Endodermal cell (in vitro differentiated cells): ENCODE data around the gene SDK1. TPM values are rescaled to one million over a fixed set of nuclear protein-coding genes. Genes with fewer than 3 reads are reported as not detected.

ENCODE experiments used
- DNase-seq: peaks from one replicate; pipeline ENCODE4 v3.0.0-alpha.2; 2017
- H3K27ac ChIP-seq: 2 replicates; pipeline ENCODE4 v1.5.1; 2013; ENCODE audit warnings: mild to moderate bottlenecking, low read depth, low read length, moderate library complexity
- H3K27me3 ChIP-seq: 2 replicates; pipeline ENCODE4 v1.6.1; 2013; ENCODE audit warnings: mild to moderate bottlenecking, low read length, moderate library complexity; ENCODE audit not compliant: insufficient read depth, control insufficient read depth, poor library complexity, severe bottlenecking
- H3K36me3 ChIP-seq: 2 replicates; pipeline ENCODE4 v1.7.0; 2013; ENCODE audit warnings: mild to moderate bottlenecking, low read length, moderate library complexity; ENCODE audit not compliant: control insufficient read depth, insufficient read depth
- H3K4me1 ChIP-seq: one replicate; pipeline ENCODE4 v1.7.0; 2013; ENCODE audit warnings: low read length; ENCODE audit not compliant: control insufficient read depth, insufficient read depth
- H3K4me3 ChIP-seq: 2 replicates; pipeline ENCODE4 v1.5.1; 2013; ENCODE audit warnings: mild to moderate bottlenecking, low read length, moderate library complexity
- H3K9ac ChIP-seq: 2 replicates; pipeline ENCODE4 v1.6.1; 2013; ENCODE audit warnings: mild to moderate bottlenecking, low read length, moderate library complexity; ENCODE audit not compliant: poor library complexity, severe bottlenecking; ENCODE audit errors: extremely low read depth
- H3K9me3 ChIP-seq: 2 replicates; pipeline ENCODE4 v1.6.1; 2013; ENCODE audit warnings: mild to moderate bottlenecking, low read length, moderate library complexity; ENCODE audit not compliant: control insufficient read depth
- H3K27ac Mint-ChIP-seq: 2 replicates; pipeline ENCODE4 v1.8.0; 2020; ENCODE audit warnings: mixed read lengths
- H3K27me3 Mint-ChIP-seq: 2 replicates; pipeline ENCODE4 v1.8.0; 2021; ENCODE audit warnings: mild to moderate bottlenecking, mixed read lengths; ENCODE audit not compliant: insufficient read depth
- H3K36me3 Mint-ChIP-seq: 2 replicates; pipeline ENCODE4 v1.8.0; 2020; ENCODE audit warnings: low read depth, mixed read lengths
- H3K4me1 Mint-ChIP-seq: 2 replicates; pipeline ENCODE4 v1.8.0; 2020; ENCODE audit warnings: mixed read lengths
- H3K4me3 Mint-ChIP-seq: 2 replicates; pipeline ENCODE4 v1.8.0; 2020; ENCODE audit warnings: mild to moderate bottlenecking, moderate library complexity, mixed read lengths
- H3K9me3 Mint-ChIP-seq: 2 replicates; pipeline ENCODE4 v1.8.0; 2020; ENCODE audit warnings: mild to moderate bottlenecking, mixed read lengths
- WGBS, 2 experiments: methylation state at CpG; one replicate each; pipeline versions ENCODE4 v1.1.5 to v1.1.7; 2013; ENCODE audit warnings: missing lambda C conversion rate in 2 of 2, mixed read lengths in 1 of 2; ENCODE audit not compliant: insufficient coverage in 1 of 2, insufficient read length in 1 of 2; 5-methylcytosine and 5-hydroxymethylcytosine counted together
- total RNA-seq, 2 donors: library from RNA; stranded (reverse); fragmentation: NEBNext Ultra II Directional in 1 of 2; extraction: Animal tissue kit (Norgen Biotek cat#: 25700) in 1 of 2; gene quantifications; 2 replicates in 1 of 2; 3 replicates in 1 of 2; pipeline ENCODE4 v1.2.1, GENCODE V29; 2021
- TF ChIP-seq, protein P1 (sequence below): fragments of 200-600 bp; sonication (generic); conservative IDR thresholded peaks from 2 replicates; pipeline ENCODE4 v1.5.0; 2021; ENCODE audit warnings: antibody characterized with exemption, mild to moderate bottlenecking

Gene SDK1
- total RNA-seq, 2 donors from 2014 or later = 22.7 to 23.1 TPM

DNA sequence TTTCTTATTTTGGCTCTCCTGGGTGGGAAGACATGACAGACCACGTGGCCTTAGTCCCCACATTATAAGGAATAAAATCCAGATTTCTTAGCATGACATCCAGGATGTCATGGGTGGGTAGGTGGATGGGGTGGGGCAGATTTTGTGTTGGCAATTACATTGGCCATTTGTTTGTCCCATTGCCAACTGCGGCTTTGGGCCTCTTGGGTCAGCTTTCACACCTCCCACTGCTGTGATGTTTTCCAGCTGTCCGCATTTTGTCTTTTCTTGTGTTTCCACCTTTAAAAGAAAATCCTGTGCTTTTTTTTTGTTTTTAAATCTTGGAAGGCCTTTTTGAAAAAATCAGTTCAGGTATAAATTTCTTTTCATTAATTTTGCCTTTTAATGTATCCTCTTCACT, 237.0 kb downstream of the SDK1 start:
- no peak overlapping the region for H3K27ac ChIP-seq
- H3K9me3 ChIP-seq = no peaks in the 10 kb centered on the region
- Mint-ChIP-seq H3K27ac (no peak overlapping the region), H3K4me3 (no peak overlapping the region), H3K9me3 (no peaks in the 10 kb centered on the region), H3K4me1 (peaks cover 2% of the 10 kb centered on the region), H3K27me3 (no peaks in the 10 kb centered on the region), H3K36me3 (no peaks in the 10 kb centered on the region)
- H3K4me1 ChIP-seq = no peaks in the 10 kb centered on the region
- WGBS, 2 experiments = 92 to 97% methylated on average over 2 to 3 of the region's 3 CpGs
- no peaks in the 10 kb centered on the region for H3K36me3 ChIP-seq
- no peak overlapping the region for H3K4me3 ChIP-seq
- TF ChIP-seq, protein P1, sequence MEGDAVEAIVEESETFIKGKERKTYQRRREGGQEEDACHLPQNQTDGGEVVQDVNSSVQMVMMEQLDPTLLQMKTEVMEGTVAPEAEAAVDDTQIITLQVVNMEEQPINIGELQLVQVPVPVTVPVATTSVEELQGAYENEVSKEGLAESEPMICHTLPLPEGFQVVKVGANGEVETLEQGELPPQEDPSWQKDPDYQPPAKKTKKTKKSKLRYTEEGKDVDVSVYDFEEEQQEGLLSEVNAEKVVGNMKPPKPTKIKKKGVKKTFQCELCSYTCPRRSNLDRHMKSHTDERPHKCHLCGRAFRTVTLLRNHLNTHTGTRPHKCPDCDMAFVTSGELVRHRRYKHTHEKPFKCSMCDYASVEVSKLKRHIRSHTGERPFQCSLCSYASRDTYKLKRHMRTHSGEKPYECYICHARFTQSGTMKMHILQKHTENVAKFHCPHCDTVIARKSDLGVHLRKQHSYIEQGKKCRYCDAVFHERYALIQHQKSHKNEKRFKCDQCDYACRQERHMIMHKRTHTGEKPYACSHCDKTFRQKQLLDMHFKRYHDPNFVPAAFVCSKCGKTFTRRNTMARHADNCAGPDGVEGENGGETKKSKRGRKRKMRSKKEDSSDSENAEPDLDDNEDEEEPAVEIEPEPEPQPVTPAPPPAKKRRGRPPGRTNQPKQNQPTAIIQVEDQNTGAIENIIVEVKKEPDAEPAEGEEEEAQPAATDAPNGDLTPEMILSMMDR = no peak
- H3K9ac ChIP-seq = no peak overlapping the region
- H3K27me3 ChIP-seq = no peaks in the 10 kb centered on the region
- DNase-seq = no peak

DNA sequence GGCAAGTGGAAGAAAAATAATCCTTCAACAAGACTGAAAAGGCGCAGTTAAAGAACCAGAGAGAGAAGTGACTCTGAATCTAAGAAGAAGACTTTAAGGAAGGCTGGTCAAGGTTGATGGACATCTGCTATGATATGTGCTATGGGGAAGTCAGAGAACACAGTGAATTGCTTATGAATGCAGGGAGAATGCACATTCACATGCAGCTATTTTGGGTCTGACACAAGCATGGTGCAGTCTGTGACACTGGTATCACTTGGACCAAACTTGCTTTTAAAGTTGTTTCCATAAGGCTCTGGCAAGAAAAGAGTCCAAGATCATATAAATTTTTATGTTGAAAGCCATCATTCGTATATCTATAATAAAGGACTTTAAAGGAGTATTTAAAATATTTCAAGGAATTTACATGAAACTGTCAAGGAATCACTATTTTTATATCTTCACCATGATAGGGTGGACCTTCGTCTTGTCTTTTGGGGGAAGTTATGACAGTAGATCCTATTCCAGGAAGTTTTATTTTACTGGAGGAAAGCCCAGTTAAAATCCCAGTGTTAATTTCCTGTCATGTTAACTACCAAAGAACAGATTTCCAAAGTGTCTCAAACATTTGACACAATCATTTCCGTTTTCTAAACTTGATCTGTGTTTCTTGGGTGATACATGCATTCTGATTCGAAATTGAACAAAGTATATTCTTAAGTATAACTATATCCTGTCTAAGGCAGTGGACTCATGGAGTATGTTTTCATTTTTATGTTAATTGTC, 239.6 kb downstream of the SDK1 start:
- no peak for DNase-seq
- Histone ChIP-seq H3K4me3 (no peak overlapping the region), H3K9me3 (no peaks in the 10 kb centered on the region), H3K27me3 (no peaks in the 10 kb centered on the region), H3K36me3 (no peaks in the 10 kb centered on the region), H3K9ac (no peak overlapping the region), H3K27ac (no peak overlapping the region), H3K4me1 (no peaks in the 10 kb centered on the region)
- no peaks in the 10 kb centered on the region for H3K9me3 Mint-ChIP-seq
- H3K36me3 Mint-ChIP-seq = no peaks in the 10 kb centered on the region
- H3K4me1 Mint-ChIP-seq = no peaks in the 10 kb centered on the region
- H3K27me3 Mint-ChIP-seq = no peaks in the 10 kb centered on the region
- 88 to 97% methylated on average over 2 to 4 of the region's 5 CpGs for WGBS, 2 experiments
- TF ChIP-seq, protein P1 = no peak
- H3K4me3 Mint-ChIP-seq = no peak overlapping the region
- H3K27ac Mint-ChIP-seq = no peak overlapping the region

DNA sequence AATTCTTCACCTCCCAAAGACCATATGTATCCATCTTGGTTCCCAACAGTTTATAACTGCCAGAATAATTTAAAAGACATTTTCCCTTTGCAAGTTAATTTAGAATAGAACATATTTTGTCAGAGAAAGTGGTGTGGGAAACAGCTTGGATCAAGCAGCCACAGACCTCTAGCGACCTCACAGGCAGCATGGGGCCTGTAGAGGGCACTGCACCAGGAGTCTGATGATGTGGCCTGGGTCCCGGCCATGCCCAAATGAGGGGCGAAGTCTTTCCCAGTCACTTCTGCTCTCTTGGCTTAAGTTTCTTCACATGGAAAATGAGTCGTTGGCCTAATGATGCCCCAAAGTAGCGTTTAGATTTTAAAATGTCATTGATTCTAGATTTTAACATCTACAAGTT, 243.2 kb downstream of the SDK1 start:
- H3K27ac Mint-ChIP-seq = no peak overlapping the region
- no peaks in the 10 kb centered on the region for H3K27me3 ChIP-seq
- H3K27me3 Mint-ChIP-seq = no peaks in the 10 kb centered on the region
- WGBS, 2 experiments = 75 to 78% methylated on average over 5 of the region's 5 CpGs
- H3K9me3 Mint-ChIP-seq = no peaks in the 10 kb centered on the region
- TF ChIP-seq, protein P1 = peak; percentile 88
- no peak overlapping the region for H3K4me3 ChIP-seq
- H3K4me1 Mint-ChIP-seq = peaks cover 3% of the 10 kb centered on the region
- no peaks in the 10 kb centered on the region for H3K9me3 ChIP-seq
- H3K36me3 Mint-ChIP-seq = no peaks in the 10 kb centered on the region
- no peak overlapping the region for H3K4me3 Mint-ChIP-seq
- H3K27ac ChIP-seq = no peak overlapping the region
- peak; percentile 83 for DNase-seq
- no peak overlapping the region for H3K9ac ChIP-seq
- no peaks in the 10 kb centered on the region for H3K4me1 ChIP-seq
- no peaks in the 10 kb centered on the region for H3K36me3 ChIP-seq
